BE2C (cell line): ENCODE measurements around the gene RAI1.
"Not testable (repeated sequence)": the region's sequence is repeated elsewhere in the genome, so short reads cannot be mapped to it uniquely, and the experiment has no call there.

ENCODE experiments used
- DNase-seq: peaks from one replicate; pipeline ENCODE4 v3.0.0-alpha.2; 2020
- H3K27me3 ChIP-seq: fragments of 250-450 bp; sonication (Bioruptor Pico); 2 replicates; pipeline ENCODE4 v1.5.1; 2020; ENCODE audit warnings: mild to moderate bottlenecking
- H3K36me3 ChIP-seq: fragments of 250-450 bp; sonication (Bioruptor Pico); 2 replicates; pipeline ENCODE4 v1.5.1; 2020; ENCODE audit warnings: mild to moderate bottlenecking
- H3K4me1 ChIP-seq: fragments of 250-450 bp; sonication (Bioruptor Pico); 2 replicates; pipeline ENCODE4 v1.5.1; 2020
- H3K4me3 ChIP-seq: 2 replicates; pipeline ENCODE4 v1.5.1; 2011; ENCODE audit warnings: low read depth, low read length
- H3K9me3 ChIP-seq: fragments of 250-450 bp; sonication (Bioruptor Pico); 2 replicates; pipeline ENCODE4 v1.5.1; 2020
- TF ChIP-seq, protein P1 (sequence below): IDR thresholded peaks from 2 replicates; pipeline ENCODE4 v1.5.1; 2012; ENCODE audit warnings: mild to moderate bottlenecking, low read depth, low read length

Gene RAI1

GRCh38 chr17:17683710-17684365 lies 2.6 kb downstream of the RAI1 start:
- no peaks in the 10 kb centered on the region for H3K27me3 ChIP-seq
- TF ChIP-seq, protein P1, sequence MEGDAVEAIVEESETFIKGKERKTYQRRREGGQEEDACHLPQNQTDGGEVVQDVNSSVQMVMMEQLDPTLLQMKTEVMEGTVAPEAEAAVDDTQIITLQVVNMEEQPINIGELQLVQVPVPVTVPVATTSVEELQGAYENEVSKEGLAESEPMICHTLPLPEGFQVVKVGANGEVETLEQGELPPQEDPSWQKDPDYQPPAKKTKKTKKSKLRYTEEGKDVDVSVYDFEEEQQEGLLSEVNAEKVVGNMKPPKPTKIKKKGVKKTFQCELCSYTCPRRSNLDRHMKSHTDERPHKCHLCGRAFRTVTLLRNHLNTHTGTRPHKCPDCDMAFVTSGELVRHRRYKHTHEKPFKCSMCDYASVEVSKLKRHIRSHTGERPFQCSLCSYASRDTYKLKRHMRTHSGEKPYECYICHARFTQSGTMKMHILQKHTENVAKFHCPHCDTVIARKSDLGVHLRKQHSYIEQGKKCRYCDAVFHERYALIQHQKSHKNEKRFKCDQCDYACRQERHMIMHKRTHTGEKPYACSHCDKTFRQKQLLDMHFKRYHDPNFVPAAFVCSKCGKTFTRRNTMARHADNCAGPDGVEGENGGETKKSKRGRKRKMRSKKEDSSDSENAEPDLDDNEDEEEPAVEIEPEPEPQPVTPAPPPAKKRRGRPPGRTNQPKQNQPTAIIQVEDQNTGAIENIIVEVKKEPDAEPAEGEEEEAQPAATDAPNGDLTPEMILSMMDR = no peak
- H3K4me1 ChIP-seq = peaks cover 17% of the 10 kb centered on the region

GRCh38 chr17:17684906-17685774 lies 3.9 kb downstream of the RAI1 start:
- Histone ChIP-seq H3K36me3 (no peaks in the 10 kb centered on the region), H3K4me1 (peaks cover 17% of the 10 kb centered on the region), H3K27me3 (no peaks in the 10 kb centered on the region), H3K4me3 (peak overlapping the region; percentile 2; the same call in 1 of the 2 replicates), H3K9me3 (no peaks in the 10 kb centered on the region)
- TF ChIP-seq, protein P1 = no peak
- DNase-seq = no peak

More at GRCh38 chr17:17683710-17684365, 2.6 kb downstream of the RAI1 start:
- no peak overlapping the region; the same call in 1 of the 2 replicates for H3K4me3 ChIP-seq
- no peaks in the 10 kb centered on the region for H3K36me3 ChIP-seq
- H3K9me3 ChIP-seq = no peaks in the 10 kb centered on the region
- no peak for DNase-seq

- Histone ChIP-seq H3K36me3 (no peaks in the 10 kb centered on the region), H3K4me3 (peak overlapping the region; percentile 20; the same call in 1 of the 2 replicates), H3K9me3 (no peaks in the 10 kb centered on the region), H3K27me3 (no peaks in the 10 kb centered on the region), H3K4me1 (peaks cover 21% of the 10 kb centered on the region)
- TF ChIP-seq, protein P1 = no peak
- peak; percentile 69 for DNase-seq
Measured at GRCh38 chr17:17685775-17686291, 4.6 kb downstream of the RAI1 start.

DNA sequence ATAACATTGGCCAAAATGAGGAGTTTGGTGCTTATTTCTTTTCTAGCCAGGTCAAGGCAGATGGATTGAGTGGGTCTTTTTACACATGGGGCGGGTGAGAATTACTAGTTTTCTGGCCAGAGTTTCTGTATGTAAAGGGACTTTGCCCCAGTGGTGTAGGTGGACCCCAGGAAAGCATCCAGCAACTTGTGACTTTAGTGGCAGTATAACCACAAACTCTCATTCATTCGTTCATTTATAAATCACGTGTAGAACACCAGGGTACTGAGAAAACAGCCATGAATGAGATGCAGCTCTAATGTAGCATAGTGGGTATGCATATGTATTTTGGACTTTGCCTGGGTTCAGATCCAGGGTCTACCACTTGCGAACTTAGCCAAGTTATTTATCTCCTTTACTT lies 8.1 kb downstream of the RAI1 start:
- Histone ChIP-seq H3K27me3 (no peaks in the 10 kb centered on the region), H3K4me1 (peaks cover 33% of the 10 kb centered on the region), H3K9me3 (no peaks in the 10 kb centered on the region), H3K4me3 (no peak overlapping the region), H3K36me3 (no peaks in the 10 kb centered on the region)
- DNase-seq = no peak
- TF ChIP-seq, protein P1 = no peak

DNA sequence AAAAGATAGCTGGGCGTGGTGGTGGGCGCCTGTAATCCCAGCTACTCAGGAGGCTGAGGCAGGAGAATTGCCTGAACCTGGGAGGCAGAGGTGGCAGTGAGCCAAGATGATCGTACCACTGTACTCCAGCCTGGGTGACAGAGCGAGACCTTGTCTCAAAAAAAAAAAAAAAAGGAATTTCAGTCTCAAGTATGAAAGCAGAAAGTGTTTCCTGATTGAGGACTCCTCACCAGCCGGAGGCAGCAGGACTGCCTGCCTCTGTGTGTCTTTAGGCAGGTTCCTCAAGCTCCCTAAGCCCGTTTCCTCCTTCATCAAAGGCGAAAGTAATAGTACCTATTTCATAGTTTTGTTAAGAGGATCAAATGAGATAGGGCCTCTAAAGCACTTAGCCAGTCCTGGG lies 9.0 kb downstream of the RAI1 start:
- not testable (repeated sequence) for H3K27me3 ChIP-seq, H3K36me3 ChIP-seq, H3K9me3 ChIP-seq, H3K4me3 ChIP-seq, DNase-seq
- H3K4me1 ChIP-seq = peaks cover 27% of the 10 kb centered on the region

- Histone ChIP-seq H3K4me3 (no peak overlapping the region; the same call in 1 of the 2 replicates), H3K4me1 (peaks cover 21% of the 10 kb centered on the region), H3K9me3 (no peaks in the 10 kb centered on the region), H3K27me3 (no peaks in the 10 kb centered on the region), H3K36me3 (no peaks in the 10 kb centered on the region)
- peak; percentile 77 for DNase-seq
- TF ChIP-seq, protein P1 = no peak
Measured at GRCh38 chr17:17691468-17692263, 10.4 kb downstream of the RAI1 start.
